ENCODE measurements around the gene PKP2. TPM values are rescaled to one million over a fixed set of nuclear protein-coding genes. Genes with fewer than 3 reads are reported as not detected.

The PKP2 gene
- total RNA-seq, 2 experiments from 2014 or later, result not detected

Other genes starting within 250 kb of the PKP2 start
- 10 to 100 TPM; 53.5 to 59.3 TPM for gene DNM1L, start 217.5 kb downstream of the PKP2 start, total RNA-seq
- 10 to 100 TPM; 17.0 to 19.3 TPM for gene YARS2, start 140.9 kb downstream of the PKP2 start, total RNA-seq